Measurements from ENCODE around the gene PRDM2.

PRDM2 gene

DNA sequence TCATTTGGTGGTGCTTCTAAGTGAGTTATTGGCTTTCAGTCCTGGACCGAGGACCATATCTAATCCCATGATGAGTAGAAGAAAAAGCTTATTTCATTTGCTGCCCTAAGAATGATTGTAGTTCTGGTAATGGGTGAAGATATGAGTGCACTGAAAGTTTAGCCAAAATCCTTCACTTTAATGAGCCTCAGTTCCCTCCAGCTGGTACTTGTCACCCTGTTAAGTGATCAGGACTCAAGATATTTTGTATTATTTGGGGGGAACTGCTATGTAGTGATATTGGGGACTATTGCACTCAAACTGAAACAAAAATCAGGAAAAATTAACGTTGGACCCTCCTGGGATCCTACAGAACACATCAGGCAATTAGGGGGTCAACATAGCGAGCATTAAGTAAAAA lies 165.9 kb downstream of the PRDM2 start:
- no peak for DNase-seq

DNA sequence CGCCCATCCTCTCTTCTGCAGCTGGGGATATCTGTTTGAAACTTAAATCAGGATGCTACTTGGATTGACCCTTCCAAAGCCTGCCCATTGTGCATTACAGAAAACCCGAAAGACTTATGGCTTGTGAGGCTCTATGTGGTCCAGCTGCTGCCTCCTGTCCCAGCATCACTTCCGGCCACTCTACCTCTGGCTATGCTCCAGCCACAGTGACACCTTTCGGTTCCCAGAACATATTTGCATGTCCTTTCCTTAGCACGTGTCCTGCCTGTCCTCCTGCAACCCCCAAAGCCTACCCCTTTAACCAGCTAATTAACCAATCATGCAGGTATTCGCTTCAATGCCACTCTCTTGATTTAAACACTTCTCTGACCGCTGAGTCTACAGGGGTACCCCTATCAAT lies 167.6 kb downstream of the PRDM2 start:
- DNase-seq: no peak

GRCh38 chr1:13869172-13869797 lies 169.3 kb downstream of the PRDM2 start:
- no peak for DNase-seq

GRCh38 chr1:13871413-13871812 lies 171.4 kb downstream of the PRDM2 start:
- no peak for DNase-seq

DNA sequence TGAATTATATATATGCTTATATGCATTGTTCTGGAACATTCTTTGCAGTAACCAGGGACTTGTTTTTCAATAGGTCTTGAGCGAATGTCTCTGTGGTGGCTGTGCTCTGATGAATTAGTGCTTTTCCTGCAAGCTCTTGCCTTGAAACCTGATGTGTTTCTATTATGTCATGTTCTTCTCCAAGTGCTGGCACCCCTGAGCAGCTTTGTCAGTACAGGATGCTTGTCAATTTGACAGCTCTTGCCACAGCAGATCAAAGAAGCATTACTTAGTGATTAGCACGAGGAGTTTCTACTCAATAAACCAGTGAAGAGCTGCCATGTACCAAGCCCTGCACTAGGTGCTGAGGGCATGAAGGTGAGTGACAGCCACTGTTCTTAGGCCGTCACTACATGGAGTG lies 171.9 kb downstream of the PRDM2 start:
- no peak for DNase-seq

GRCh38 chr1:13873032-13873431 lies 173.0 kb downstream of the PRDM2 start:
- DNase-seq: no peak
